Activated CD4-positive, alpha-beta T cell treated with anti-CD3 and anti-CD28 coated beads, Interleukin-2, amount 50 U/mL, for 4 hours (primary cell): Measurements from ENCODE around the gene DES.

Experiments used
- DNase-seq, 2 experiments: peaks; one replicate each; pipeline ENCODE4 v3.0.0-alpha.2; 2020

The DES gene

DNA sequence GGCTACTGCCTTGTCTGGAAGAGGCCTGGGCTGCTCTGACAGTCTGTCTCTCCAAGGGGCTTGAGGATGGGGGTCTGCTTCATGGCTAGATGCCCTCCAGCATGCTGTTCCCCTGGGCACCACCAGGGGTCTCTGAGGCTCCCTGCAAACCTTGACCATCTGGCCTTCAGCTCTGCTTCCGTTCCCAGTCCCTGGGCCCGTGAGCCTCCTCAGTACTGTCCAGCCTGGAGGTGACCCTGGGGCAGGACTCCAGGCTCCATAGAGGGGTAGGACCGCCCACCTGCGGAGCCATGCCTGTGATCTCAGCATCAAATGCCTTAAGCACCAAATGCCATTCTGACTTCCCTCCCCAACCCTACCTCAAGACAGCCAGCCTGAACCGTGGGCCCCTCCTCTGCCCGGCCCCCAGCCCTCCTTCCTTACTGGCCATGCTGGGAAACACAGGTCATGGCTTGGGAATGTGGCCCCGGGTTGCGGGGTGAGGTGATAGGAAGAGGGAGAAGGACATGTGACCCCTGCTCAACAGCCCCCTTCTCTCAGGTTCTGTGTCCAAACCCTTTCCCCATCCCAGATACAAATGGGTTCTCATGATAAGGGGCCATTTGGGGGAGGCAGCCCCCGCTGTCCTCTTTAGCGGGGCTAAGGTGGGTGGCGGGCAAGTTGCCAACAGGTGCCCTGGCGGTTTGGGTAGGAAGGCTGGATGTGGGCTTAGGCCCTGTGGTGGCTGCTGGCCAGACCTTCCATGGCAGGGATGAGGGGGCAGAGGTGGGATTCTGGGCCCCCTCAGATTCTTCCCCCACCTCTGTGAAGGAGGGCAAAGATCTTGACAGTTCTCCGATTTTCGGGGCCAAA is 41.5 kb downstream of the DES start:
- peak; percentile 23 to 29 for DNase-seq

DNA sequence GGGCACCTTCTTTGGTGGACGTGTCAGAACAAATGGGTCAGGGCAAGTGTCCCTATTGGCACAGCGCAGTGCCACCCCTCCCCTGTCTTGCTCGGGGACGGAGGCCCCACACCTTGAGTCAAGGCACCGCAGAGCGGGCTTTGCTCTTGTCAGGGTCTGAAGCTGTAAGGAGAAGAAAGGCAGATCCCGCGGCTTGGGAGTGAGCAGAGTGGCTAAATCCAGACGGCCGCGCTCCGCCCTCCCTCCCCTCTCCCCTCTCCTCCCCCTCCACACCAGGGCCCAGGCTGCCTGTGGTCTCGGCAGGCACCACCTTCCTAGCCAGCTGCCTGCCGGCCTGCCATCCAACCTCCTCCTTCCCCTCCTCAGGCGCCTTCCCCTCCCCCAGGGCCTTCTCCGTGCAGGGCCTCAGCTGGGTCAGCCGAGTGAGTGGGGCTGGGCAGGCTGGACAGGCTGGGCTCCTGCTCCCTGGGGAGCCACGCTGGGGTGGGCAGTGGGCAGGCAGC is 42.3 kb downstream of the DES start:
- DNase-seq = no peak

DNA sequence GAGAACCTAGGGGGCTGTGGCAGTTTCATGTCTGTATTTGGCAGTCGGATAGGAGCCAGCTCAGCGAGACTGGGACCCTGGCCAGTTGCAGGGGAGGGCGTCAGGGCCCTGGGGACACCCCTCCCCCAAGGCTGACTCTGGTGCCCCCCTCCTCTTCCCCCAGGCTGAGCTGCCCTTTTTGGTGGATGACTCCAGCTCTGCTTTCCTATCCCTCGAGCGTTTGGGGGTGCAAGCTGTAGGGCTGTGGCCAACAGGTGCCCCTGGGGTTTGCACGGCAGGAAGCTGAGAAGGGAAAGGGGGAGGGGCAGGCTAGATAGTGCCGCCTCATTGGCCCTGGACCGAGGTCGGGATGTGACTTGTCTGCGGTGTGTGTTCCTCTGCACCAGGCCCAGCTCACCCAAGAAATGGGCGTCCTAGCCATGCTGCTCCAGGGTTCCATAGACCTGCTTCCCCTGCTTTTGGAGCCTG is 42.9 kb downstream of the DES start:
- no peak for DNase-seq

GRCh38 chr2:219461669-219462068 is 43.5 kb downstream of the DES start:
- DNase-seq = no peak

DNA sequence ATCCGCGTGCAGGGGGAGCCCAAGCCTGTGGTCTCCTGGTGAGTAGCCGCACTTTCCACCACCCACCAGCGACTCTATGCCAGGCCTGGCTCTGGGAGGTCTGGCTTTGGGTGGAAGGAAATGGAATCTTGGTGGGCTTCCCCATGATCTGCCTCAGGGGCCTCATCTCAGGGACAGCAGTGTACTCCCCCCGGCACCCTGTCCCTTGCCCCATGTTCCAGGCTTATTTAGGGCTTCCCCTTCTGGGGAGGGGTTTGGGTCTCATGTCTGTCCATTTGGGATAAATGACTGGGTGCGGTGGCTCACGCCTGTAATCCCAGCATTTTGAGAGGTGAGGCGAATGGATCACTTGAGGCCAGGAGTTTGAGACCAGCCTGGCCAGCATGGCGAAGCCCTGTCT is 44.2 kb downstream of the DES start:
- no peak for DNase-seq

- DNase-seq = no peak
These were observed 46.3 kb downstream of the DES start for GRCh38 chr2:219464286-219465032.

GRCh38 chr2:219465659-219466561 is 47.7 kb downstream of the DES start:
- DNase-seq = no peak

DNA sequence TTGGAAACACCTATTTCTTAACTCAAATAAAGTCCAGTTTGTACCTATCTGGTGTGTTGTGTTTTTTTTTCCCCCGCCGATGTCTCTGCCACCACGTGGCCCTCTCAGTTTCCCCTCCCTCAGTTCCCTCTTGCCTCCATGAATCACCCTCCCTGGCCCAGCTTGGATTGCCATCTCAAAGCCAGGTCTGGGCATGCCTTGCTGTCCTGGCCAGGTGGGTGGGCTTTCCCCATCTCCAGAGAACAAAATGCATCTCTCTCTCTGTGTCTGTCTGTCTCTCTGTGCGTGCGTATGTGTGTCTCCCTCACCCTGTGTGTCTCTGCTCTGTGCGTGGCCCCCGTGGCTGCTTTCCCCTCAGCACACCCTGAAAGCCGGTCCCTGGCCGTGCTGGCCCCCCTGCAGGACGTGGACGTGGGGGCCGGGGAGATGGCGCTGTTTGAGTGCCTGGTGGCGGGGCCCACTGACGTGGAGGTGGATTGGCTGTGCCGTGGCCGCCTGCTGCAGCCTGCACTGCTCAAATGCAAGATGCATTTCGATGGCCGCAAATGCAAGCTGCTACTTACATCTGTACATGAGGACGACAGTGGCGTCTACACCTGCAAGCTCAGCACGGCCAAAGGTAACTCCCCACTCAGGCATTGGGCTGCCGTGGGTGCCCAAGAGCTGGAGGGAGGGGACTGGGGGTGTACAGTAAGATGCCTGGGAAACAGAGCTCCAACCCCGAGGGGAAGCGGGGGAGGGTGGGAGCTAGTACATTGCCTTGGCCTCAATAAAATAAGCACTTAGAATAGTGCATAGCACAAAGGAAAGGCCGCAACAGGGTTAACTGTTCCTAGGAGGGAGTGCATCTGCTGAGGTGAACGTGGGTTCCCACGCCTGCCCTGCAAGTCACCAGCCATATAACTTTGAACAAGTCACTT is 48.9 kb downstream of the DES start:
- DNase-seq = no peak

DNA sequence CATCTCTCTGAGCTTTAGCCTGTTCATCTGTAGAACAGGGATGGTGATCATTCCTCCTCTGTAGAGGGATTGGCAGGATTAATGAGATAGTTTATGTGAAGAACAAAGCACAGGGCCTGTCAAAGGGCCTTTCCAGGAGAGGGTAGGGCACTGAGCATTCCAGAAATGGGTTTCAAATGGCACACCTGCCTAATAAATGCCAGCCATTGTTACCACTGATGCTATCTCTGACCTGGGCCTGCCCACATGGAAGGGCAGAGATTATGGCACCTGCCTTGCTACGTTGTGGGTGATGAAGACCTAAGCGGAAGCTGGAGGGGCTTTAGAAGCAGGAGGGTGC is 49.5 kb downstream of the DES start:
- no peak for DNase-seq

DNA sequence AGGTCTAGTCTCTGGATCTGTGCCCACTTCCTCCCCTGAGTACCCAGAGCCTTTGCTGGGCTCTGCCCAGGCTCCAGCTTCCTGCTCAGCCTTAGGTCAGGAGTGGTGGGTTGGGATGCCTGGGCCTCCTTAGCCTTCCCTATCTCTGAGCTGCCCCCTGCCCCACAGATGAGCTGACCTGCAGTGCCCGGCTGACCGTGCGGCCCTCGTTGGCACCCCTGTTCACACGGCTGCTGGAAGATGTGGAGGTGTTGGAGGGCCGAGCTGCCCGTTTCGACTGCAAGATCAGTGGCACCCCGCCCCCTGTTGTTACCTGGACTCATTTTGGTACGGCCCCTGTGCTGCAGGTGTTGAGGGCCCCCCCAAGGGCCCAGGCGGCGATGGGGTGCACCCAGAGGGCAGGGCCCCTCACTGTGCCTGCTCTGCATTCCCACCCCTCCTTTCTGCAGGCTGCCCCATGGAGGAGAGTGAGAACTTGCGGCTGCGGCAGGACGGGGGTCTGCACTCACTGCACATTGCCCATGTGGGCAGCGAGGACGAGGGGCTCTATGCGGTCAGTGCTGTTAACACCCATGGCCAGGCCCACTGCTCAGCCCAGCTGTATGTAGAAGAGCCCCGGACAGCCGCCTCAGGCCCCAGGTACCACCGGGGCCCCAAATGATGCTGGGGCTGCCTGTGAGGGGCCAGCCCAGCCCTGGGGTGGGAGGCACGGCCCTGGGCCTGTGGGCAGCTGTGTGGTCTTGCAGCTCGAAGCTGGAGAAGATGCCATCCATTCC is 50.4 kb downstream of the DES start:
- DNase-seq = no peak

DNA sequence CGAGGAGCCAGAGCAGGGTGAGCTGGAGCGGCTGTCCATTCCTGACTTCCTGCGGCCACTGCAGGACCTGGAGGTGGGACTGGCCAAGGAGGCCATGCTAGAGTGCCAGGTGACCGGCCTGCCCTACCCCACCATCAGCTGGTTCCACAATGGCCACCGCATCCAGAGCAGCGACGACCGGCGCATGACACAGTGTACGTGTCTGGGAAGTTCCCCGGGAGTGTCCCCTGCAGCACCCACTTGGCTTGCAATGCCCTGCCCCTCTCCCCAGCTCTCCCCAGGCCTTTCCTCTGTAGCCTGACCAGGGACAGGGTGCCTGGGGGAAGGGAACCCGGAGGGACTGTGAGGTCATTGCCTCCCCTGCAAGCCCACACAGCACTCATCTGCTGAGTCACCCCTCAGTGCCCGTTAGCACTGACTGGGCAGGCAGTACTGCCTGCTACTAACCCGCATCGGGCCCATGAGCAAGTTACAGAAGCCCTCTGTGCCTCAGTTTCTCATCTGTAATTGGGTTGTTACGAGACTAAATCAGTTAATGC is 51.1 kb downstream of the DES start:
- DNase-seq = no peak

GRCh38 chr2:219470429-219470828 is 52.3 kb downstream of the DES start:
- DNase-seq = no peak

DNA sequence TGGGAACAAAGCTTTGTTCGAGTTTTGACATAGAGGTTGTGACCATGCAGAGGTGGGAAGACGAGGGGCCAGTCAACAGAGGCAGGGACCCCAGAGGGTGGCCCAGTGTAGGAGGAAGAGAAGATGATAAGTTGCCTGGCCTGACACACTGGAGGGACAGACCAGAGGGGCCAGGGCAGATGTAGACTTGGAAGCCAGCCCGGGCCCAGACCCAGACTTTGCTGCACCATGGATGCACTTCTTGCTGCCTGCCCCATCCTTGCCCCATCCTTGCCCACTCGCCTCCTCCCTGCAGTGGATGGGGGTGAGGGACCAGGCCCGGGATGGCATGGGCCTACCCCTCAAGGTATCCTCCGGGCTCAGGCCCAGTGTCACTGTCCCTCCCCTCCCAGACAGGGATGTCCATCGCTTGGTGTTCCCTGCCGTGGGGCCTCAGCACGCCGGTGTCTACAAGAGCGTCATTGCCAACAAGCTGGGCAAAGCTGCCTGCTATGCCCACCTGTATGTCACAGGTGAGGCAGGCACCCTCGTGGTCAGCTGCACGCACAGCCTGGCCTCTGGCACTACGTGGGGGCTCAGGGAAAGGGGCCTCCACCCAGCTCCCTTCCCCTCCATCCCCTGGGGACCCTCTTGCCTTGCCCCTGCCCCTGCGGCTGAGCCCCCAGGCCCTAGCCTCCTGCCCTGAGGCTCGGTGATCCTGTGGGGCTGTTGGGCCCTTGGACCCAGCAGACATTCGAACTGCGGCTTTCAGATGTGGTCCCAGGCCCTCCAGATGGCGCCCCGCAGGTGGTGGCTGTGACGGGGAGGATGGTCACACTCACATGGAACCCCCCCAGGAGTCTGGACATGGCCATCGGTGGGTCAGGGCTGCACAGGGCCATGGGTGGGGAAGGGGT is 53.5 kb downstream of the DES start:
- DNase-seq = no peak

DNA sequence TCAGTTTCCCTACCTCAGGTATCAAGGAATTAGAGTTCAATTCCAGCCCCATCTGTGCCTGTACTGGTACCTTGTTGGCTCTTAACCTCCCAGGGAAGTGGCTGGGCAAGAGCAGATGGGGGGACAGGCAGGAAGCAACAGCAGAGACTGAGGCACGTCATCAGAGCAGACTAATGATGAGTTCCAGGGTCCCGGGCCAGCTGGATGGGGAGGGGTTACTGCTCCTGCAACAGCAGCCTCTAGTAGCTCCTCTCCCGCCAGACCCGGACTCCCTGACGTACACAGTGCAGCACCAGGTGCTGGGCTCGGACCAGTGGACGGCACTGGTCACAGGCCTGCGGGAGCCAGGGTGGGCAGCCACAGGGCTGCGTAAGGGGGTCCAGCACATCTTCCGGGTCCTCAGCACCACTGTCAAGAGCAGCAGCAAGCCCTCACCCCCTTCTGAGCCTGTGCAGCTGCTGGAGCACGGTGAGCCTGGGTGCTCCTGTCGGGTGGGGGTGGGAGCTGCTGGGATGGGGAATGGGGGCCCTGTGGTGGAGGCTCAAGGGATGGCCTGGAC is 54.5 kb downstream of the DES start:
- no peak for DNase-seq

GRCh38 chr2:219473511-219473910 is 55.3 kb downstream of the DES start:
- no peak for DNase-seq

DNA sequence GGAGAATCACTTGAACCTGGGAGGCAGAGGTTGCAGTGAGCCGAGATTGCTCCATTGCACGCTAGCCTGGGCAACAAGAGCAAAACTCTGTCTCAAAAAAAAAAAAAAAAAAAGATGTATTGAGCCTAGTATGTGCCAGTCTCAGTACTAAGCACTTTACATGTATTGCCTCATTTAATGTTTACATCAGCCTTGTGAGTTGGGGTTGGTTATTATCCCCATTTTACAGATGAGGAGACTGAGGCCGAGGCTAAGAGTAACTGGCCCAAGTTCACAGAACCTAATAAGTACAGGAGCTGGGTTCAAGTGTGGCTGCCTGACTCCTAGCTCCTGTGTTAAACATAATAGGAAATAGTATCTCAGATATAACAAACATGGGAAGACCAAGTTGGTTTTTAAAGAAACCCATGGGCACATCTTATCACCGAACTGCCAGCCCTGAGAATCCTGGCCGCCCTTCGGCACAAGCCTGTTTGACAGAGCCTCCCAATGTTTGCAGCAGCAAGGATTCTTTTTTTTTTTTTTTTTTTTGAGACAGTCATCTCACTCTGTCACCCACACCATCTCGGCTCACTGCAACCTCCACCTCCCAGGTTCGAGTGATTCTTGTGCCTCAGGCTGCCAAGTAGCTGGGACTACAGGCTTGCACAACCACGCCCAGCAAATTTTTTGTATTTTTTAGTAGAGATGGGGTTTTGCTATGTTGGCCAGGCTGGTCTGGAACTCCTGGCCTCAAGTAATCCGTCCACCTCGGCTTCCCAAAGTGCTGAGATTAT is 56.3 kb downstream of the DES start:
- DNase-seq = no peak

GRCh38 chr2:219475278-219475677 is 57.1 kb downstream of the DES start:
- no peak for DNase-seq
